Liver (tissue), 9 donors: ENCODE results near the gene SCYGR8. TPM values are rescaled to one million over a fixed set of nuclear protein-coding genes. Genes with fewer than 3 reads are reported as not detected.
A peak's percentile ranks its signal among the peaks of the same experiment; 100 is the strongest.

Experiments used
- DNase-seq: peaks from one replicate; pipeline ENCODE4 v3.0.0-alpha.2; 2017; ENCODE audit warnings: low spot score
- H3K27ac ChIP-seq, 2 donors: one replicate each; pipeline ENCODE4 v1.7.0; 2013; ENCODE audit warnings: inconsistent platforms in 2 of 2, low read length in 2 of 2, control low read depth in 1 of 2, low read depth in 1 of 2, mild to moderate bottlenecking in 1 of 2
- H3K27me3 ChIP-seq, 4 donors: one replicate each; pipeline versions ENCODE4 v1.6.1 to v1.7.0; 2013; ENCODE audit warnings: low read length in 3 of 4, inconsistent platforms in 1 of 4, mild to moderate bottlenecking in 1 of 4, moderate library complexity in 1 of 4; ENCODE audit not compliant: control insufficient read depth in 4 of 4, insufficient read depth in 4 of 4
- H3K36me3 ChIP-seq, 4 donors: one replicate each; pipeline versions ENCODE4 v1.6.1 to v1.7.0; 2013; ENCODE audit warnings: low read length in 3 of 4, mild to moderate bottlenecking in 3 of 4, low read depth in 1 of 4, moderate library complexity in 1 of 4; ENCODE audit not compliant: control insufficient read depth in 4 of 4, insufficient read depth in 3 of 4
- H3K4me1 ChIP-seq, 4 donors: one replicate each; pipeline versions ENCODE4 v1.6.1 to v1.7.0; 2013; ENCODE audit warnings: low read length in 3 of 4, mild to moderate bottlenecking in 3 of 4, moderate library complexity in 1 of 4; ENCODE audit not compliant: control insufficient read depth in 4 of 4, insufficient read depth in 4 of 4
- H3K4me3 ChIP-seq, 3 donors: one replicate each; pipeline versions ENCODE4 v1.6.1 to v1.7.0; 2013; ENCODE audit warnings: low read length in 3 of 3, control low read depth in 1 of 3, low read depth in 1 of 3, mild to moderate bottlenecking in 1 of 3
- H3K9ac ChIP-seq, 2 donors: one replicate each; pipeline ENCODE4 v1.7.0; 2013; ENCODE audit warnings: low read length in 2 of 2, mild to moderate bottlenecking in 2 of 2, moderate library complexity in 2 of 2, control low read depth in 1 of 2, low read depth in 1 of 2
- H3K9me3 ChIP-seq, 4 donors: one replicate each; pipeline versions ENCODE4 v1.6.1 to v1.7.0; 2013; ENCODE audit warnings: low read length in 3 of 4; ENCODE audit not compliant: control insufficient read depth in 4 of 4
- EGR1 ChIP-seq, 2 donors: IDR thresholded peaks; 2 replicates each; pipeline ENCODE4 v1.6.1; 2016 to 2018; ENCODE audit warnings: antibody characterized with exemption in 2 of 2, low read depth in 2 of 2
- FOXA1 ChIP-seq: IDR thresholded peaks from 2 replicates; pipeline ENCODE4 v1.6.1; 2016; ENCODE audit warnings: antibody characterized with exemption
- FOXA2 ChIP-seq: IDR thresholded peaks from 2 replicates; pipeline ENCODE4 v1.6.1; 2016; ENCODE audit warnings: antibody characterized with exemption
- GABPA ChIP-seq, 2 donors: IDR thresholded peaks in 1 of 2; conservative IDR thresholded peaks in 1 of 2; 2 replicates each; pipeline ENCODE4 v1.6.1; 2016; ENCODE audit warnings: antibody characterized with exemption in 2 of 2, mild to moderate bottlenecking in 1 of 2, moderate library complexity in 1 of 2
- HNF4A ChIP-seq, 2 donors: conservative IDR thresholded peaks; 2 replicates each; pipeline ENCODE4 v1.6.1; 2016; ENCODE audit warnings: antibody characterized with exemption in 2 of 2, mild to moderate bottlenecking in 2 of 2
- HNF4G ChIP-seq: IDR thresholded peaks from 2 replicates; pipeline ENCODE4 v1.6.1; 2016; ENCODE audit warnings: antibody characterized with exemption
- JUND ChIP-seq, 2 donors: IDR thresholded peaks; 2 replicates each; pipeline ENCODE4 v1.6.1; 2016; ENCODE audit warnings: antibody characterized with exemption in 2 of 2
- NR2F2 ChIP-seq: IDR thresholded peaks from 2 replicates; pipeline ENCODE4 v1.6.1; 2016; ENCODE audit warnings: antibody characterized with exemption
- RAD21 ChIP-seq, 2 donors: IDR thresholded peaks; 2 replicates each; pipeline ENCODE4 v1.6.1; 2016; ENCODE audit warnings: antibody characterized with exemption in 2 of 2, mild to moderate bottlenecking in 2 of 2
- RXRA ChIP-seq, 2 donors: IDR thresholded peaks; 2 replicates each; pipeline ENCODE4 v1.6.1; 2017 to 2018; ENCODE audit warnings: antibody characterized with exemption in 2 of 2, mild to moderate bottlenecking in 1 of 2
- SP1 ChIP-seq: IDR thresholded peaks from 2 replicates; pipeline ENCODE4 v1.6.1; 2018; ENCODE audit warnings: antibody characterized with exemption, mild to moderate bottlenecking
- TAF1 ChIP-seq: conservative IDR thresholded peaks from 2 replicates; pipeline ENCODE4 v1.6.1; 2016; ENCODE audit warnings: antibody characterized with exemption, mild to moderate bottlenecking
- YY1 ChIP-seq: IDR thresholded peaks from 2 replicates; pipeline ENCODE4 v1.6.1; 2016; ENCODE audit warnings: antibody characterized with exemption, mild to moderate bottlenecking
- WGBS: extraction: QIAGEN DNeasy Blood & Tissue Kit; methylation state at CpG from one replicate; pipeline ENCODE4 v1.1.7; 2013; 5-methylcytosine and 5-hydroxymethylcytosine counted together
- polyA plus RNA-seq, 2 donors: library from polyadenylated mRNA; stranded (reverse) in 1 of 2; unstranded in 1 of 2; fragments of 200-250 nt in 1 of 2; fragments of >200 nt in 1 of 2; fragmentation: Nextera tagmentation in 1 of 2; extraction: Ambion mirVana in 1 of 2; gene quantifications; one replicate each; pipeline versions ENCODE4 v1.2.1 to v1.2.3, GENCODE V29; 2013 to 2015
- total RNA-seq, 2 donors: library from RNA; depleted of rRNA; stranded (reverse); fragments of >200 nt; gene quantifications; one replicate each; pipeline ENCODE4 v1.2.3, GENCODE V29; 2014
- TF ChIP-seq, protein P1 (sequence below): IDR thresholded peaks from 2 replicates; pipeline ENCODE4 v1.6.1; 2016; ENCODE audit warnings: antibody characterized with exemption, mild to moderate bottlenecking
- TF ChIP-seq, protein P2 (sequence below): IDR thresholded peaks from 2 replicates; pipeline ENCODE4 v1.6.1; 2016; ENCODE audit warnings: antibody characterized with exemption
- TF ChIP-seq, protein P3 (sequence below): fragments of 150-350 bp; IDR thresholded peaks from 2 replicates; pipeline ENCODE4 v1.5.1; 2017; ENCODE audit warnings: improper control_type of control experiment, low read depth, low read length; ENCODE audit not compliant: missing input control
- TF ChIP-seq, protein P4 (sequence below): IDR thresholded peaks from 2 replicates; pipeline ENCODE4 v1.6.1; 2016; ENCODE audit warnings: antibody characterized with exemption
- TF ChIP-seq, protein P5 (sequence below): IDR thresholded peaks from 2 replicates; pipeline ENCODE4 v1.6.1; 2016; ENCODE audit warnings: antibody characterized with exemption
- donor health status: healthy.
- donor health status: healthy.
- donor health status: healthy.
- donor health status: healthy.
- donor health status: healthy.

The SCYGR8 gene
- total and polyA plus RNA-seq, 4 donors: not detected

DNA sequence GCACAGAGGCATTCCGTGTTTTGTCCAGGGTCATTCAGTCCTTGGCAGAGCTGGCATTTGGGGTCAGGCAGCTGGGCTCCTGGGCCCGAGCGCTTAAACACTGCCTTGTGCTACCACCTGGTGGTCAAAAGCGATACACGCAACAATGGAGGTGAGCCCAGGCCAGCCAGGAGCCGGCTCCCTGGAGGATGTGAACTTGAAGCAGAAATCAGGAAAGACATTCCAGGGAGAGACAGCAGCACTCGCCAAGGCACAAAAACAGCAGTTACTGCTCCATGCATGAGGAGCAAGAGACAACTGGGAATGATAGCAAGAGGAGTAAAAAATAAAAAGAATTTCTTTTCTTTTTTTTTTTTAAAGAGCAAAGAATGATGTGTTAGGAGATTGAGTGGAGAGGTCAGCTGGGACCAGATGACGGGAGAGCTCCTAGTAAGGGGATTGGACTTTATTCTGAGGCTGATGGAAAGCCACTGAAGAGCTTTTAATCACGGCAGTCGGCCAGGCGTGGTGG, 20.7 kb downstream of the SCYGR8 start (continued):
- TF ChIP-seq, protein P1, sequence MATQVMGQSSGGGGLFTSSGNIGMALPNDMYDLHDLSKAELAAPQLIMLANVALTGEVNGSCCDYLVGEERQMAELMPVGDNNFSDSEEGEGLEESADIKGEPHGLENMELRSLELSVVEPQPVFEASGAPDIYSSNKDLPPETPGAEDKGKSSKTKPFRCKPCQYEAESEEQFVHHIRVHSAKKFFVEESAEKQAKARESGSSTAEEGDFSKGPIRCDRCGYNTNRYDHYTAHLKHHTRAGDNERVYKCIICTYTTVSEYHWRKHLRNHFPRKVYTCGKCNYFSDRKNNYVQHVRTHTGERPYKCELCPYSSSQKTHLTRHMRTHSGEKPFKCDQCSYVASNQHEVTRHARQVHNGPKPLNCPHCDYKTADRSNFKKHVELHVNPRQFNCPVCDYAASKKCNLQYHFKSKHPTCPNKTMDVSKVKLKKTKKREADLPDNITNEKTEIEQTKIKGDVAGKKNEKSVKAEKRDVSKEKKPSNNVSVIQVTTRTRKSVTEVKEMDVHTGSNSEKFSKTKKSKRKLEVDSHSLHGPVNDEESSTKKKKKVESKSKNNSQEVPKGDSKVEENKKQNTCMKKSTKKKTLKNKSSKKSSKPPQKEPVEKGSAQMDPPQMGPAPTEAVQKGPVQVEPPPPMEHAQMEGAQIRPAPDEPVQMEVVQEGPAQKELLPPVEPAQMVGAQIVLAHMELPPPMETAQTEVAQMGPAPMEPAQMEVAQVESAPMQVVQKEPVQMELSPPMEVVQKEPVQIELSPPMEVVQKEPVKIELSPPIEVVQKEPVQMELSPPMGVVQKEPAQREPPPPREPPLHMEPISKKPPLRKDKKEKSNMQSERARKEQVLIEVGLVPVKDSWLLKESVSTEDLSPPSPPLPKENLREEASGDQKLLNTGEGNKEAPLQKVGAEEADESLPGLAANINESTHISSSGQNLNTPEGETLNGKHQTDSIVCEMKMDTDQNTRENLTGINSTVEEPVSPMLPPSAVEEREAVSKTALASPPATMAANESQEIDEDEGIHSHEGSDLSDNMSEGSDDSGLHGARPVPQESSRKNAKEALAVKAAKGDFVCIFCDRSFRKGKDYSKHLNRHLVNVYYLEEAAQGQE: no peak
- peak; percentile 55 for TF ChIP-seq YY1
- no peak for TF ChIP-seq SP1
- TF ChIP-seq FOXA1: no peak
- peak; percentile 62 for TF ChIP-seq NR2F2

DNA sequence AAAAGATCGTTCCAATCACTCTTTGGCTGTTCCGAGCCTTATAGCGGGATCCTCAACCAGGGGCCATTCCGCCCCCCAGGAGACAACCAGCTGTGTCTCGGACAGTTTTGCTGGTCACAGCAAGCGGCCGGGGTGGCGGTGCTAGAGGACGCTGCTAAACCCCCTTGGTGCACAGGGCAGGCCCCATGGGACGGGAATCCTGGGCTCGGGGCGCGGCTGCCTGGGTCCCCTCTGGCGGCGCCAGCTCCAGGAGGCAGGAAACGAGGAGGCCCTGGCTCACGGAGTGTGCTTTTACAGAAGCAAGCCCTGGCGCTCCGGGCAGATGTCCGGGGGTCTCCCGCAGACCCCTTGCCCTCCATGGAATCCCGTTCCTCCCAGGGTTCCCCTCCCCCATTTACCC, 22.1 kb downstream of the SCYGR8 start:
- Histone ChIP-seq H3K9me3 (no peaks in the 10 kb centered on the region), H3K27ac (no peak overlapping the region), H3K27me3 (no peaks in the 10 kb centered on the region), H3K4me1 (peaks cover 0 to 5% (median 0%) of the 10 kb centered on the region in 4 donors), H3K9ac (no peak overlapping the region), H3K36me3 (no peaks in the 10 kb centered on the region), H3K4me3 (no peak overlapping the region)
- DNase-seq: no peak
- WGBS: 94% methylated on average over 22 of the region's 22 CpGs
- TF ChIP-seq TAF1: no peak
- no peak for TF ChIP-seq HNF4G
- no peak for TF ChIP-seq RAD21 (IDR thresholded peaks at IDR 0.05)
- TF ChIP-seq NR2F2: no peak
- no peak for TF ChIP-seq FOXA2
- no peak for TF ChIP-seq SP1
- TF ChIP-seq, protein P2, sequence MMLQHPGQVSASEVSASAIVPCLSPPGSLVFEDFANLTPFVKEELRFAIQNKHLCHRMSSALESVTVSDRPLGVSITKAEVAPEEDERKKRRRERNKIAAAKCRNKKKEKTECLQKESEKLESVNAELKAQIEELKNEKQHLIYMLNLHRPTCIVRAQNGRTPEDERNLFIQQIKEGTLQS: no peak
- no peak for TF ChIP-seq YY1
- TF ChIP-seq RXRA (IDR thresholded peaks at IDR 0.05): no peak
- TF ChIP-seq GABPA (IDR thresholded peaks at IDR 0.05 in 1 of 2, conservative IDR thresholded peaks at IDR 0.05 in 1 of 2): no peak
- TF ChIP-seq, protein P3, sequence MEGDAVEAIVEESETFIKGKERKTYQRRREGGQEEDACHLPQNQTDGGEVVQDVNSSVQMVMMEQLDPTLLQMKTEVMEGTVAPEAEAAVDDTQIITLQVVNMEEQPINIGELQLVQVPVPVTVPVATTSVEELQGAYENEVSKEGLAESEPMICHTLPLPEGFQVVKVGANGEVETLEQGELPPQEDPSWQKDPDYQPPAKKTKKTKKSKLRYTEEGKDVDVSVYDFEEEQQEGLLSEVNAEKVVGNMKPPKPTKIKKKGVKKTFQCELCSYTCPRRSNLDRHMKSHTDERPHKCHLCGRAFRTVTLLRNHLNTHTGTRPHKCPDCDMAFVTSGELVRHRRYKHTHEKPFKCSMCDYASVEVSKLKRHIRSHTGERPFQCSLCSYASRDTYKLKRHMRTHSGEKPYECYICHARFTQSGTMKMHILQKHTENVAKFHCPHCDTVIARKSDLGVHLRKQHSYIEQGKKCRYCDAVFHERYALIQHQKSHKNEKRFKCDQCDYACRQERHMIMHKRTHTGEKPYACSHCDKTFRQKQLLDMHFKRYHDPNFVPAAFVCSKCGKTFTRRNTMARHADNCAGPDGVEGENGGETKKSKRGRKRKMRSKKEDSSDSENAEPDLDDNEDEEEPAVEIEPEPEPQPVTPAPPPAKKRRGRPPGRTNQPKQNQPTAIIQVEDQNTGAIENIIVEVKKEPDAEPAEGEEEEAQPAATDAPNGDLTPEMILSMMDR: no peak
- TF ChIP-seq, protein P4, sequence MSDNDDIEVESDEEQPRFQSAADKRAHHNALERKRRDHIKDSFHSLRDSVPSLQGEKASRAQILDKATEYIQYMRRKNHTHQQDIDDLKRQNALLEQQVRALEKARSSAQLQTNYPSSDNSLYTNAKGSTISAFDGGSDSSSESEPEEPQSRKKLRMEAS: no peak
- TF ChIP-seq, protein P5, sequence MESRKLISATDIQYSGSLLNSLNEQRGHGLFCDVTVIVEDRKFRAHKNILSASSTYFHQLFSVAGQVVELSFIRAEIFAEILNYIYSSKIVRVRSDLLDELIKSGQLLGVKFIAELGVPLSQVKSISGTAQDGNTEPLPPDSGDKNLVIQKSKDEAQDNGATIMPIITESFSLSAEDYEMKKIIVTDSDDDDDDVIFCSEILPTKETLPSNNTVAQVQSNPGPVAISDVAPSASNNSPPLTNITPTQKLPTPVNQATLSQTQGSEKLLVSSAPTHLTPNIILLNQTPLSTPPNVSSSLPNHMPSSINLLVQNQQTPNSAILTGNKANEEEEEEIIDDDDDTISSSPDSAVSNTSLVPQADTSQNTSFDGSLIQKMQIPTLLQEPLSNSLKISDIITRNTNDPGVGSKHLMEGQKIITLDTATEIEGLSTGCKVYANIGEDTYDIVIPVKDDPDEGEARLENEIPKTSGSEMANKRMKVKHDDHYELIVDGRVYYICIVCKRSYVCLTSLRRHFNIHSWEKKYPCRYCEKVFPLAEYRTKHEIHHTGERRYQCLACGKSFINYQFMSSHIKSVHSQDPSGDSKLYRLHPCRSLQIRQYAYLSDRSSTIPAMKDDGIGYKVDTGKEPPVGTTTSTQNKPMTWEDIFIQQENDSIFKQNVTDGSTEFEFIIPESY: no peak
- TF ChIP-seq, protein P1: no peak
- TF ChIP-seq FOXA1: no peak
- no peak for TF ChIP-seq JUND (IDR thresholded peaks at IDR 0.05)
- TF ChIP-seq EGR1 (IDR thresholded peaks at IDR 0.05; ENCODE audit: low read depth in 2 of 2): no peak
- no peak for TF ChIP-seq HNF4A (conservative IDR thresholded peaks at IDR 0.05)
